OCI-LY3 (cell line): Measurements from ENCODE around the gene MRPL21.
A peak's percentile ranks its signal among the peaks of the same experiment; 100 is the strongest.
"Not testable (repeated sequence)": the region's sequence is repeated elsewhere in the genome, so short reads cannot be mapped to it uniquely, and the experiment has no call there.

Source experiments
- H2AFZ ChIP-seq: fragments of 200-600, 300-600 bp; shearing (Covaris generic); 2 replicates; pipeline ENCODE4 v1.6.0; 2014; ENCODE audit warnings: antibody characterized with exemption, low read depth, low read length
- H3K27ac ChIP-seq: fragments of 200-600, 300-600 bp; sonication (generic); 2 replicates; pipeline ENCODE4 v1.5.1; 2014; ENCODE audit warnings: mild to moderate bottlenecking, low read length, moderate library complexity, mixed read lengths
- H3K27me3 ChIP-seq: fragments of 200-600, 300-600 bp; sonication (generic); 2 replicates; pipeline ENCODE4 v1.6.1; 2014; ENCODE audit warnings: low read depth, low read length, mixed read lengths
- H3K36me3 ChIP-seq: fragments of 200-600, 300-600 bp; sonication (generic); replicated peaks from 2 replicates; pipeline ENCODE3; 2014; ENCODE audit warnings: low read depth, low read length, mixed read lengths
- H3K4me1 ChIP-seq: fragments of 300-600, 200-600 bp; sonication (generic); 2 replicates; pipeline ENCODE4 v1.6.1; 2014; ENCODE audit warnings: low read length, mixed read lengths
- H3K4me2 ChIP-seq: fragments of 200-600, 300-600 bp; sonication (generic); 2 replicates; pipeline ENCODE4 v1.6.1; 2014; ENCODE audit warnings: low read length, mixed read lengths
- H3K4me3 ChIP-seq: fragments of 300-600, 200-600 bp; sonication (generic); 2 replicates; pipeline ENCODE4 v1.5.1; 2014; ENCODE audit warnings: antibody characterized with exemption, mild to moderate bottlenecking, low read length, moderate library complexity
- H3K79me2 ChIP-seq: fragments of 300-600, 200-600 bp; shearing (Covaris generic); 2 replicates; pipeline ENCODE4 v1.6.1; 2014; ENCODE audit warnings: mild to moderate bottlenecking, low read length, mixed read lengths
- H3K9ac ChIP-seq: fragments of 300-600, 200-600 bp; shearing (Covaris generic); 2 replicates; pipeline ENCODE4 v1.6.0; 2014; ENCODE audit warnings: mild to moderate bottlenecking, low read length, moderate library complexity
- H3K9me3 ChIP-seq: fragments of 200-600, 300-600 bp; shearing (Covaris generic); 2 replicates; pipeline ENCODE4 v1.6.1; 2014; ENCODE audit warnings: low read length, mixed read lengths; ENCODE audit not compliant: insufficient read depth
- H4K20me1 ChIP-seq: fragments of 200-600, 300-600 bp; sonication (generic); 2 replicates; pipeline ENCODE4 v1.6.1; 2016; ENCODE audit warnings: low read length, mixed read lengths; ENCODE audit not compliant: insufficient read depth
- CTCF ChIP-seq: fragments of 200-600, 300-600 bp; sonication (generic); IDR thresholded peaks from 2 replicates; pipeline ENCODE4 v1.5.1; 2014; ENCODE audit warnings: antibody characterized with exemption, low read length, low read depth
- EZH2phosphoT487 ChIP-seq: fragments of 200-600 bp; shearing (Covaris generic); IDR thresholded peaks from 2 replicates; pipeline ENCODE4 v1.6.1; 2018; ENCODE audit warnings: antibody characterized with exemption, mixed run types, low read depth

MRPL21 gene

GRCh38 chr11:68857037-68857586, 46.5 kb downstream of the MRPL21 start:
- no peak overlapping the region for H3K27ac ChIP-seq
- no peak overlapping the region for H3K4me2 ChIP-seq
- no peaks in the 10 kb centered on the region for H3K79me2 ChIP-seq
- H3K9ac ChIP-seq = no peak overlapping the region
- H3K9me3 ChIP-seq = peaks cover 5% of the 10 kb centered on the region; the same call in 1 of the 2 replicates
- no peaks in the 10 kb centered on the region for H3K36me3 ChIP-seq
- peak; percentile 9; the same call in 1 of the 2 replicates for TF ChIP-seq CTCF
- TF ChIP-seq EZH2phosphoT487 = no peak
- no peaks in the 10 kb centered on the region for H4K20me1 ChIP-seq
- H2AFZ ChIP-seq = no peak overlapping the region
- no peak overlapping the region for H3K4me3 ChIP-seq
- H3K27me3 ChIP-seq = peaks cover 8% of the 10 kb centered on the region; the same call in 1 of the 2 replicates
- H3K4me1 ChIP-seq = no peaks in the 10 kb centered on the region

- not testable (repeated sequence) for H3K4me1 ChIP-seq, H3K4me2 ChIP-seq, H3K4me3 ChIP-seq, H3K27ac ChIP-seq, H3K36me3 ChIP-seq, H3K9me3 ChIP-seq, H4K20me1 ChIP-seq, H3K79me2 ChIP-seq, H2AFZ ChIP-seq, H3K9ac ChIP-seq, H3K27me3 ChIP-seq
Observed at GRCh38 chr11:68856425-68857030, 47.1 kb downstream of the MRPL21 start.

GRCh38 chr11:68855205-68855981, 48.2 kb downstream of the MRPL21 start:
- Histone ChIP-seq H3K27ac (no peak overlapping the region), H3K4me1 (no peaks in the 10 kb centered on the region), H3K9ac (peak overlapping the region; percentile 42), H3K79me2 (no peaks in the 10 kb centered on the region), H3K9me3 (peaks cover 5% of the 10 kb centered on the region; the same call in 1 of the 2 replicates), H3K36me3 (no peaks in the 10 kb centered on the region), H2AFZ (peak overlapping the region; percentile 80), H4K20me1 (no peaks in the 10 kb centered on the region), H3K4me2 (peak overlapping the region; percentile 77), H3K4me3 (peak overlapping the region; percentile 78), H3K27me3 (peaks cover 8% of the 10 kb centered on the region; the same call in 1 of the 2 replicates)
- TF ChIP-seq EZH2phosphoT487 = no peak
- TF ChIP-seq CTCF = no peak

GRCh38 chr11:68854273-68854958, 49.2 kb downstream of the MRPL21 start:
- no peak overlapping the region for H2AFZ ChIP-seq
- H3K9me3 ChIP-seq = peaks cover 5% of the 10 kb centered on the region; the same call in 1 of the 2 replicates
- H3K4me3 ChIP-seq = no peak overlapping the region
- H4K20me1 ChIP-seq = no peaks in the 10 kb centered on the region
- no peaks in the 10 kb centered on the region for H3K36me3 ChIP-seq
- H3K4me1 ChIP-seq = no peaks in the 10 kb centered on the region
- no peak overlapping the region for H3K9ac ChIP-seq
- no peak for TF ChIP-seq CTCF
- no peak for TF ChIP-seq EZH2phosphoT487
- peaks cover 8% of the 10 kb centered on the region; the same call in 1 of the 2 replicates for H3K27me3 ChIP-seq
- no peaks in the 10 kb centered on the region for H3K79me2 ChIP-seq
- H3K4me2 ChIP-seq = no peak overlapping the region
- no peak overlapping the region for H3K27ac ChIP-seq
